ENCODE measurements around the gene FUOM. TPM values are rescaled to one million over a fixed set of nuclear protein-coding genes. Genes with fewer than 3 reads are reported as not detected.

Gene FUOM
- total RNA-seq, 1 experiment from 2014 or later: 31.3 TPM

GRCh38 chr10:133308421-133309099, 49.3 kb downstream of the FUOM start, which contains the start of the genes TUBGCP2 and ZNF511:
TSS of gene TUBGCP2 (minus strand) at chr10:133308872. CDS start at chr10:133302941, 5,931 bp downstream.
TSS of gene ZNF511 (plus strand) at chr10:133308914. CDS start at chr10:133308944, 30 bp downstream.
- peak within 1 kb of the TSS; percentile 93 for H3K27ac Mint-ChIP-seq
- no peaks in the 10 kb centered on the region for H3K27me3 Mint-ChIP-seq (ENCODE audit: low read depth)
- H3K9me3 Mint-ChIP-seq: no peaks in the 10 kb centered on the region
- DNase-seq (ENCODE audit: low spot score) (peak; percentile 78), ATAC-seq (peak; percentile 58)
- H3K4me3 Mint-ChIP-seq: peak within 1 kb of the TSS; percentile 97
- H3K36me3 Mint-ChIP-seq: peaks cover 18% of the 10 kb centered on the region
- ChIA-PET POLR2A (no interaction called here), CTCF (interaction anchor here (1.0 to 1.9 kb wide), 13 partner anchors 10 to 181 kb away, joined by 3 to 16 read pairs (median 5); partner anchors contain the start of genes FUOM, MTG1 and PAOX)
- H3K4me1 Mint-ChIP-seq: peaks cover 15% of the 10 kb centered on the region
- no peak for TF ChIP-seq NFE2L1 (CRISPR knock-in tag; IDR thresholded peaks at IDR 0.05)
- TF ChIP-seq ZSCAN18 (CRISPR knock-in tag; IDR thresholded peaks at IDR 0.05): no peak
- TF ChIP-seq, protein P1, sequence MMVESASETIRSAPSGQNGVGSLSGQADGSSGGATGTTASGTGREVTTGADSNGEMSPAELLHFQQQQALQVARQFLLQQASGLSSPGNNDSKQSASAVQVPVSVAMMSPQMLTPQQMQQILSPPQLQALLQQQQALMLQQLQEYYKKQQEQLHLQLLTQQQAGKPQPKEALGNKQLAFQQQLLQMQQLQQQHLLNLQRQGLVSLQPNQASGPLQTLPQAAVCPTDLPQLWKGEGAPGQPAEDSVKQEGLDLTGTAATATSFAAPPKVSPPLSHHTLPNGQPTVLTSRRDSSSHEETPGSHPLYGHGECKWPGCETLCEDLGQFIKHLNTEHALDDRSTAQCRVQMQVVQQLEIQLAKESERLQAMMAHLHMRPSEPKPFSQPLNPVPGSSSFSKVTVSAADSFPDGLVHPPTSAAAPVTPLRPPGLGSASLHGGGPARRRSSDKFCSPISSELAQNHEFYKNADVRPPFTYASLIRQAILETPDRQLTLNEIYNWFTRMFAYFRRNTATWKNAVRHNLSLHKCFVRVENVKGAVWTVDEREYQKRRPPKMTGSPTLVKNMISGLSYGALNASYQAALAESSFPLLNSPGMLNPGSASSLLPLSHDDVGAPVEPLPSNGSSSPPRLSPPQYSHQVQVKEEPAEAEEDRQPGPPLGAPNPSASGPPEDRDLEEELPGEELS (CRISPR knock-in tag; IDR thresholded peaks at IDR 0.05): peak; percentile 88
- TF ChIP-seq, protein P2, sequence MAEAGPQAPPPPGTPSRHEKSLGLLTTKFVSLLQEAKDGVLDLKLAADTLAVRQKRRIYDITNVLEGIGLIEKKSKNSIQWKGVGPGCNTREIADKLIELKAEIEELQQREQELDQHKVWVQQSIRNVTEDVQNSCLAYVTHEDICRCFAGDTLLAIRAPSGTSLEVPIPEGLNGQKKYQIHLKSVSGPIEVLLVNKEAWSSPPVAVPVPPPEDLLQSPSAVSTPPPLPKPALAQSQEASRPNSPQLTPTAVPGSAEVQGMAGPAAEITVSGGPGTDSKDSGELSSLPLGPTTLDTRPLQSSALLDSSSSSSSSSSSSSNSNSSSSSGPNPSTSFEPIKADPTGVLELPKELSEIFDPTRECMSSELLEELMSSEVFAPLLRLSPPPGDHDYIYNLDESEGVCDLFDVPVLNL (CRISPR knock-in tag; IDR thresholded peaks at IDR 0.05; ENCODE audit: borderline replicate concordance, low read depth): peak; percentile 45; the same call in 1 of the 2 replicates
- TF ChIP-seq, protein P3, sequence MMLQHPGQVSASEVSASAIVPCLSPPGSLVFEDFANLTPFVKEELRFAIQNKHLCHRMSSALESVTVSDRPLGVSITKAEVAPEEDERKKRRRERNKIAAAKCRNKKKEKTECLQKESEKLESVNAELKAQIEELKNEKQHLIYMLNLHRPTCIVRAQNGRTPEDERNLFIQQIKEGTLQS (CRISPR knock-in tag; conservative IDR thresholded peaks at IDR 0.05): no peak
- no peak for TF ChIP-seq NR2C2 (CRISPR knock-in tag; IDR thresholded peaks at IDR 0.05)
- no peak for TF ChIP-seq SOX15 (CRISPR knock-in tag; IDR thresholded peaks at IDR 0.05)
- TF ChIP-seq, protein P4, sequence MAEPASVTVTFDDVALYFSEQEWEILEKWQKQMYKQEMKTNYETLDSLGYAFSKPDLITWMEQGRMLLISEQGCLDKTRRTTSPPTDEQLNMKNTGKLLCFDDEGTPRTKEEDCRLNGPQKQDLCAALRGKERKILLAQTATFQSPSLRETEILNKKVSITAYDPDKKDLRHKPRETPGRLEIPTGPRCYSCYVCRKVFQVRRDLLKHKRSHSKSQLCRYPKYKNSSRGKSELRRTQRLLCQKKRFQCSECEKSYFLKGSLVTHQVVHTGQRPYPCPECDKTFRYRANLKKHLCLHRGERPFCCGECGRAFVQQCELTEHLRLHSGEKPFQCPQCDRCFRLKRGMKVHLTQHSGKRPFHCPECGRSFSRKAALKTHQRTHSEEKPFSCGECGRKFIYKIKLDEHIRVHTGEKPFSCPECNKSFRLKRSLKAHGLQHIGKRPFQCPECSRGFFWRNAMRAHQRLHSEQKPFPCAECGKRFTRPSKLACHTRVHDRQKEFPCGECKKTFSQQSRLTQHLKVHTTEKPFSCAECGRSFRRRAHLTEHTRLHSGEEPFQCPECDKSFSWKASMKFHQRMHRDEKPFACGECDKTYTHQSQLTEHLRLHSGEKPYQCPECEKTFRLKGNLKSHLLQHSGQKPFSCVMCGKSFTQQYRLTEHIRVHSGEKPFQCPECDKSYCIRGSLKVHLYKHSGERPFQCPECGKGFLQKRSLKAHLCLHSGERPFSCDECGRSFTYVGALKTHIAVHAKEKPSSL (CRISPR knock-in tag; conservative IDR thresholded peaks at IDR 0.05): no peak
- no peak for TF ChIP-seq FOXJ3 (CRISPR knock-in tag; IDR thresholded peaks at IDR 0.05; ENCODE audit: borderline replicate concordance)
- no peak for TF ChIP-seq MXD4 (CRISPR knock-in tag; IDR thresholded peaks at IDR 0.05; ENCODE audit: borderline replicate concordance)
- TF ChIP-seq ZNF423 (CRISPR knock-in tag; IDR thresholded peaks at IDR 0.05): peak; percentile 55; the same call in 1 of the 2 replicates
- no peak for TF ChIP-seq MYBL2 (CRISPR knock-in tag; IDR thresholded peaks at IDR 0.05)
- TF ChIP-seq USF2 (CRISPR knock-in tag; IDR thresholded peaks at IDR 0.05): no peak
- no peak for TF ChIP-seq CTCF (IDR thresholded peaks at IDR 0.05)
- TF ChIP-seq NR1H2 (CRISPR knock-in tag; IDR thresholded peaks at IDR 0.05): no peak
- TF ChIP-seq TEAD4 (CRISPR knock-in tag; IDR thresholded peaks at IDR 0.05): no peak
- TF ChIP-seq GABPB1 (CRISPR knock-in tag; IDR thresholded peaks at IDR 0.05): 0 out of 2 replicates have a peak, but pooled peaks have one; percentile 31
- TF ChIP-seq, protein P5, sequence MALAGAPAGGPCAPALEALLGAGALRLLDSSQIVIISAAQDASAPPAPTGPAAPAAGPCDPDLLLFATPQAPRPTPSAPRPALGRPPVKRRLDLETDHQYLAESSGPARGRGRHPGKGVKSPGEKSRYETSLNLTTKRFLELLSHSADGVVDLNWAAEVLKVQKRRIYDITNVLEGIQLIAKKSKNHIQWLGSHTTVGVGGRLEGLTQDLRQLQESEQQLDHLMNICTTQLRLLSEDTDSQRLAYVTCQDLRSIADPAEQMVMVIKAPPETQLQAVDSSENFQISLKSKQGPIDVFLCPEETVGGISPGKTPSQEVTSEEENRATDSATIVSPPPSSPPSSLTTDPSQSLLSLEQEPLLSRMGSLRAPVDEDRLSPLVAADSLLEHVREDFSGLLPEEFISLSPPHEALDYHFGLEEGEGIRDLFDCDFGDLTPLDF (CRISPR knock-in tag; IDR thresholded peaks at IDR 0.05): no peak
- TF ChIP-seq HMGA2 (CRISPR knock-in tag; IDR thresholded peaks at IDR 0.05): no peak
- no peak for TF ChIP-seq ZNF396 (CRISPR knock-in tag; IDR thresholded peaks at IDR 0.05; ENCODE audit: borderline replicate concordance)
- TF ChIP-seq OVOL2 (CRISPR knock-in tag; IDR thresholded peaks at IDR 0.05; ENCODE audit: borderline replicate concordance): peak; percentile 68; the same call in 1 of the 2 replicates
- TF ChIP-seq, protein P6, sequence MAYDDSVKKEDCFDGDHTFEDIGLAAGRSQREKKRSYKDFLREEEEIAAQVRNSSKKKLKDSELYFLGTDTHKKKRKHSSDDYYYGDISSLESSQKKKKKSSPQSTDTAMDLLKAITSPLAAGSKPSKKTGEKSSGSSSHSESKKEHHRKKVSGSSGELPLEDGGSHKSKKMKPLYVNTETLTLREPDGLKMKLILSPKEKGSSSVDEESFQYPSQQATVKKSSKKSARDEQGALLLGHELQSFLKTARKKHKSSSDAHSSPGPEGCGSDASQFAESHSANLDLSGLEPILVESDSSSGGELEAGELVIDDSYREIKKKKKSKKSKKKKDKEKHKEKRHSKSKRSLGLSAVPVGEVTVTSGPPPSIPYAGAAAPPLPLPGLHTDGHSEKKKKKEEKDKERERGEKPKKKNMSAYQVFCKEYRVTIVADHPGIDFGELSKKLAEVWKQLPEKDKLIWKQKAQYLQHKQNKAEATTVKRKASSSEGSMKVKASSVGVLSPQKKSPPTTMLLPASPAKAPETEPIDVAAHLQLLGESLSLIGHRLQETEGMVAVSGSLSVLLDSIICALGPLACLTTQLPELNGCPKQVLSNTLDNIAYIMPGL (CRISPR knock-in tag; IDR thresholded peaks at IDR 0.05): peak; percentile 77
- TF ChIP-seq SMAD3 (CRISPR knock-in tag; IDR thresholded peaks at IDR 0.05; ENCODE audit: borderline replicate concordance): no peak
- no peak for TF ChIP-seq IRF2 (CRISPR knock-in tag; IDR thresholded peaks at IDR 0.05; ENCODE audit: borderline replicate concordance, low read depth)
- TF ChIP-seq RELA (CRISPR knock-in tag; IDR thresholded peaks at IDR 0.05; ENCODE audit: borderline replicate concordance): no peak

All from WTC11 (cell line).